GM12878 (cell line): Measurements from ENCODE around the gene SLC52A3. TPM values are rescaled to one million over a fixed set of nuclear protein-coding genes. Genes with fewer than 3 reads are reported as not detected.

Source experiments
- ATAC-seq: fragments of 200-7000 bp; cut with Tn5 transposase; 3 replicates; pipeline ENCODE4 v1.9.1; 2020; ENCODE audit warnings: mild to moderate bottlenecking, moderate library complexity
- BruUV-seq: library from RNA; stranded (reverse); fragments of 400-500 nt; replicated peaks from 2 replicates; lab custom pipeline; 2021; lab: Mats Ljungman, UMichigan
- CTCF ChIA-PET: fragments of 300-600 bp; sonication (Branson Sonifier 250); formaldehyde crosslinking; extraction: SDS; loops from one replicate; lab custom pipeline; 2021; ENCODE audit warnings: inconsistent platforms; lab: Yijun Ruan, JAX
- POLR2A ChIA-PET: fragments of 350-600 bp; formaldehyde crosslinking; extraction: SDS; loops from one replicate; lab custom pipeline; 2021; ENCODE audit warnings: inconsistent platforms; lab: Charles Lee
- RAD21 ChIA-PET: fragments of 300-600 bp; sonication (Branson Sonifier 250); formaldehyde crosslinking; loops from one replicate; lab custom pipeline; 2023; ENCODE audit warnings: antibody characterized with exemption; ENCODE audit not compliant: unreplicated experiment; lab: Charles Lee
- SMC1A ChIA-PET: fragments of 300-600 bp; sonication (Branson Sonifier 250); formaldehyde crosslinking; loops from one replicate; lab custom pipeline; 2023; ENCODE audit not compliant: unreplicated experiment, uncharacterized antibody; lab: Charles Lee
- DNase-seq: peaks from one replicate; pipeline ENCODE4 v3.0.0-alpha.2; 2011; ENCODE audit warnings: low read depth, low spot score
- FAIRE-seq: peaks from 3 replicates; lab custom pipeline; 2011; peaks lifted over from hg19 to GRCh38; lab: Jason Lieb, UNC
- H2AFZ ChIP-seq: 2 replicates; pipeline ENCODE4 v1.6.0; 2011; ENCODE audit warnings: low read depth, low read length, control low read depth; ENCODE audit not compliant: control insufficient read depth
- H3K27ac ChIP-seq: 2 replicates; pipeline ENCODE4 v1.5.1; 2011; ENCODE audit warnings: control low read depth; ENCODE audit not compliant: control insufficient read depth, insufficient read depth
- H3K27me3 ChIP-seq, 2 experiments: replicated peaks in 1 of 2; 2 replicates each; pipeline versions ENCODE4 v1.6.0 to v1.6.1; 2011; ENCODE audit warnings: low read length in 1 of 2; ENCODE audit not compliant: control insufficient read depth in 2 of 2, insufficient read depth in 2 of 2
- H3K36me3 ChIP-seq, 2 experiments: 2 replicates each; pipeline ENCODE4 v1.5.1; 2011; ENCODE audit warnings: low read length in 1 of 2; ENCODE audit not compliant: control insufficient read depth in 2 of 2, insufficient read depth in 2 of 2
- H3K4me1 ChIP-seq: 2 replicates; pipeline ENCODE4 v1.6.1; 2011; ENCODE audit warnings: mild to moderate bottlenecking, low read length, moderate library complexity, mixed read lengths; ENCODE audit not compliant: control insufficient read depth, insufficient read depth
- H3K4me2 ChIP-seq: 2 replicates; pipeline ENCODE4 v1.6.0; 2011; ENCODE audit warnings: control low read depth; ENCODE audit not compliant: control insufficient read depth, insufficient read depth
- H3K4me3 ChIP-seq: fragments of 200-600 bp; sonication (generic); 2 replicates; pipeline ENCODE4 v1.5.1; 2016
- H3K79me2 ChIP-seq: 2 replicates; pipeline ENCODE4 v1.6.0; 2011; ENCODE audit warnings: low read length; ENCODE audit not compliant: control insufficient read depth, insufficient read depth
- H3K9ac ChIP-seq: 2 replicates; pipeline ENCODE4 v1.8.0; 2011; ENCODE audit warnings: low read length, control low read depth, mixed read lengths; ENCODE audit not compliant: control insufficient read depth, insufficient read depth
- H3K9me3 ChIP-seq: replicated peaks from 3 replicates; pipeline ENCODE4 v1.5.1; 2011; ENCODE audit warnings: mild to moderate bottlenecking, low read length; ENCODE audit not compliant: control insufficient read depth, insufficient read depth
- H4K20me1 ChIP-seq: 2 replicates; pipeline ENCODE4 v1.6.0; 2011; ENCODE audit not compliant: control insufficient read depth, insufficient read depth
- CBX3 ChIP-seq: fragments of 200-600 bp; sonication (generic); IDR thresholded peaks from 2 replicates; pipeline ENCODE4 v1.6.1; 2016; ENCODE audit warnings: low read depth, borderline replicate concordance
- CBX5 ChIP-seq: sonication (generic); IDR thresholded peaks from 2 replicates; pipeline ENCODE4 v1.6.1; 2016; ENCODE audit warnings: low read depth, moderate library complexity, mild to moderate bottlenecking, inconsistent platforms
- MAX ChIP-seq: IDR thresholded peaks from 2 replicates; pipeline ENCODE4 v1.6.1; 2012; ENCODE audit warnings: low read depth, low read length, improper control_type of control experiment
- NFIC ChIP-seq: IDR thresholded peaks from 2 replicates; pipeline ENCODE4 v1.6.1; 2012; ENCODE audit warnings: low read depth, mild to moderate bottlenecking, inconsistent platforms, low read length, moderate library complexity
- NFYB ChIP-seq: IDR thresholded peaks from 2 replicates; pipeline ENCODE4 v1.6.1; 2011; ENCODE audit warnings: low read depth, mild to moderate bottlenecking, low read length, improper control_type of control experiment, moderate library complexity; ENCODE audit not compliant: insufficient read depth
- POLR2AphosphoS5 ChIP-seq: IDR thresholded peaks from 2 replicates; pipeline ENCODE4 v1.6.1; 2011; ENCODE audit warnings: mild to moderate bottlenecking, low read length, inconsistent platforms
- SPI1 ChIP-seq: IDR thresholded peaks from 2 replicates; pipeline ENCODE4 v1.6.1; 2011; ENCODE audit warnings: low read depth, mild to moderate bottlenecking, low read length, moderate library complexity, borderline replicate concordance; ENCODE audit not compliant: insufficient read depth
- ZNF207 ChIP-seq: fragments of 450-650 bp; IDR thresholded peaks from 2 replicates; pipeline ENCODE4 v1.6.1; 2014; ENCODE audit warnings: antibody characterized with exemption, mild to moderate bottlenecking, borderline replicate concordance
- ZNF24 ChIP-seq: fragments of 450-650 bp; IDR thresholded peaks from 2 replicates; pipeline ENCODE4 v1.6.1; 2017; ENCODE audit warnings: antibody characterized with exemption, mild to moderate bottlenecking
- WGBS: methylation state at CpG from one replicate; pipeline ENCODE4 v1.1.6; 2016; ENCODE audit warnings: low lambda C conversion rate; ENCODE audit not compliant: insufficient replicate concordance, insufficient coverage; ENCODE audit errors: missing lambda C conversion rate; 5-methylcytosine and 5-hydroxymethylcytosine counted together
- in situ Hi-C: fragments of 300-500 bp; cut with MboI; formaldehyde crosslinking; loops from 9 replicates; pipeline ENCODE4 v1.14.3; 2018; ENCODE audit warnings: mixed read lengths
- intact Hi-C: fragments of 100-400 bp; cut with micrococcal nuclease; formaldehyde crosslinking; loops from one replicate; pipeline ENCODE4 v1.14.2; 2022; ENCODE audit not compliant: unreplicated experiment
- polyA plus RNA-seq, 11 experiments: library from polyadenylated mRNA; depleted of rRNA in 4 of 11; unstranded in 6 of 11; stranded (reverse) in 5 of 11; fragments of >200 nt; fragmentation: Nextera tagmentation in 4 of 11; fragmentation: Illumina TruSeq in 1 of 11; extraction: Ambion mirVana in 4 of 11; extraction: Trizol in 1 of 11; gene quantifications; 1 replicate in 1 of 11; 2 replicates in 10 of 11; pipeline versions ENCODE4 v1.2.1 to v1.2.3, GENCODE V29; 2011 to 2016; ENCODE audit warnings: inconsistent platforms in 2 of 11, missing spikeins in 2 of 11, low read depth in 1 of 11
- total RNA-seq, 4 experiments: library from RNA; depleted of rRNA in 3 of 4; stranded (reverse); fragments of >200 nt in 3 of 4; fragmentation: Illumina TruSeq in 1 of 4; extraction: Trizol in 1 of 4; gene quantifications; 2 replicates each; pipeline versions ENCODE4 v1.2.1 to v1.2.3, GENCODE V29; 2013 to 2021
- TF ChIP-seq, protein P1 (sequence below): IDR thresholded peaks from 2 replicates; pipeline ENCODE4 v1.6.1; 2012; ENCODE audit warnings: mild to moderate bottlenecking, low read depth, low read length
- TF ChIP-seq, protein P2 (sequence below): IDR thresholded peaks from 2 replicates; pipeline ENCODE4 v1.6.1; 2012; ENCODE audit warnings: low read depth, low read length, improper control_type of control experiment
- TF ChIP-seq, protein P3 (sequence below): IDR thresholded peaks from 2 replicates; pipeline ENCODE4 v1.6.1; 2011; ENCODE audit warnings: low read depth, mild to moderate bottlenecking, low read length, moderate library complexity, borderline replicate concordance; ENCODE audit errors: extremely low read depth
- TF ChIP-seq, protein P4 (sequence below): IDR thresholded peaks from 2 replicates; pipeline ENCODE4 v1.6.1; 2012; ENCODE audit warnings: low read length, inconsistent platforms

SLC52A3 gene
- total and polyA plus RNA-seq, 10 of the 15 experiments (the other 5 are each of a cell fraction or from before 2014, with no cell fraction given), result not detected

- H3K36me3 ChIP-seq, result no peaks in the 10 kb centered on the region
These were observed 16.5 kb downstream of the SLC52A3 start for GRCh38 chr20:751761-752160.

More at GRCh38 chr20:751761-752160, 16.5 kb downstream of the SLC52A3 start:
- in situ Hi-C loops, result no loop called here
- Histone ChIP-seq H3K27me3 (no peaks in the 10 kb centered on the region; a peak in 1 of 4 replicates), H3K4me3 (no peak overlapping the region)
- no peak for DNase-seq
- SMC1A ChIA-PET, result no interaction called here
- WGBS, result 41% methylated on average over 4 of the region's 5 CpGs
- TF ChIP-seq, protein P1, sequence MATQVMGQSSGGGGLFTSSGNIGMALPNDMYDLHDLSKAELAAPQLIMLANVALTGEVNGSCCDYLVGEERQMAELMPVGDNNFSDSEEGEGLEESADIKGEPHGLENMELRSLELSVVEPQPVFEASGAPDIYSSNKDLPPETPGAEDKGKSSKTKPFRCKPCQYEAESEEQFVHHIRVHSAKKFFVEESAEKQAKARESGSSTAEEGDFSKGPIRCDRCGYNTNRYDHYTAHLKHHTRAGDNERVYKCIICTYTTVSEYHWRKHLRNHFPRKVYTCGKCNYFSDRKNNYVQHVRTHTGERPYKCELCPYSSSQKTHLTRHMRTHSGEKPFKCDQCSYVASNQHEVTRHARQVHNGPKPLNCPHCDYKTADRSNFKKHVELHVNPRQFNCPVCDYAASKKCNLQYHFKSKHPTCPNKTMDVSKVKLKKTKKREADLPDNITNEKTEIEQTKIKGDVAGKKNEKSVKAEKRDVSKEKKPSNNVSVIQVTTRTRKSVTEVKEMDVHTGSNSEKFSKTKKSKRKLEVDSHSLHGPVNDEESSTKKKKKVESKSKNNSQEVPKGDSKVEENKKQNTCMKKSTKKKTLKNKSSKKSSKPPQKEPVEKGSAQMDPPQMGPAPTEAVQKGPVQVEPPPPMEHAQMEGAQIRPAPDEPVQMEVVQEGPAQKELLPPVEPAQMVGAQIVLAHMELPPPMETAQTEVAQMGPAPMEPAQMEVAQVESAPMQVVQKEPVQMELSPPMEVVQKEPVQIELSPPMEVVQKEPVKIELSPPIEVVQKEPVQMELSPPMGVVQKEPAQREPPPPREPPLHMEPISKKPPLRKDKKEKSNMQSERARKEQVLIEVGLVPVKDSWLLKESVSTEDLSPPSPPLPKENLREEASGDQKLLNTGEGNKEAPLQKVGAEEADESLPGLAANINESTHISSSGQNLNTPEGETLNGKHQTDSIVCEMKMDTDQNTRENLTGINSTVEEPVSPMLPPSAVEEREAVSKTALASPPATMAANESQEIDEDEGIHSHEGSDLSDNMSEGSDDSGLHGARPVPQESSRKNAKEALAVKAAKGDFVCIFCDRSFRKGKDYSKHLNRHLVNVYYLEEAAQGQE, result no peak
- no peak for TF ChIP-seq SPI1
- TF ChIP-seq MAX, result no peak
- TF ChIP-seq, protein P2, sequence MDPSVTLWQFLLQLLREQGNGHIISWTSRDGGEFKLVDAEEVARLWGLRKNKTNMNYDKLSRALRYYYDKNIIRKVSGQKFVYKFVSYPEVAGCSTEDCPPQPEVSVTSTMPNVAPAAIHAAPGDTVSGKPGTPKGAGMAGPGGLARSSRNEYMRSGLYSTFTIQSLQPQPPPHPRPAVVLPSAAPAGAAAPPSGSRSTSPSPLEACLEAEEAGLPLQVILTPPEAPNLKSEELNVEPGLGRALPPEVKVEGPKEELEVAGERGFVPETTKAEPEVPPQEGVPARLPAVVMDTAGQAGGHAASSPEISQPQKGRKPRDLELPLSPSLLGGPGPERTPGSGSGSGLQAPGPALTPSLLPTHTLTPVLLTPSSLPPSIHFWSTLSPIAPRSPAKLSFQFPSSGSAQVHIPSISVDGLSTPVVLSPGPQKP, result no peak
- TF ChIP-seq CBX3, result no peak
- no peak for TF ChIP-seq ZNF24
- TF ChIP-seq NFIC, result no peak
- TF ChIP-seq, protein P3, sequence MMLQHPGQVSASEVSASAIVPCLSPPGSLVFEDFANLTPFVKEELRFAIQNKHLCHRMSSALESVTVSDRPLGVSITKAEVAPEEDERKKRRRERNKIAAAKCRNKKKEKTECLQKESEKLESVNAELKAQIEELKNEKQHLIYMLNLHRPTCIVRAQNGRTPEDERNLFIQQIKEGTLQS, result no peak
- no peak for TF ChIP-seq POLR2AphosphoS5
- TF ChIP-seq, protein P4, sequence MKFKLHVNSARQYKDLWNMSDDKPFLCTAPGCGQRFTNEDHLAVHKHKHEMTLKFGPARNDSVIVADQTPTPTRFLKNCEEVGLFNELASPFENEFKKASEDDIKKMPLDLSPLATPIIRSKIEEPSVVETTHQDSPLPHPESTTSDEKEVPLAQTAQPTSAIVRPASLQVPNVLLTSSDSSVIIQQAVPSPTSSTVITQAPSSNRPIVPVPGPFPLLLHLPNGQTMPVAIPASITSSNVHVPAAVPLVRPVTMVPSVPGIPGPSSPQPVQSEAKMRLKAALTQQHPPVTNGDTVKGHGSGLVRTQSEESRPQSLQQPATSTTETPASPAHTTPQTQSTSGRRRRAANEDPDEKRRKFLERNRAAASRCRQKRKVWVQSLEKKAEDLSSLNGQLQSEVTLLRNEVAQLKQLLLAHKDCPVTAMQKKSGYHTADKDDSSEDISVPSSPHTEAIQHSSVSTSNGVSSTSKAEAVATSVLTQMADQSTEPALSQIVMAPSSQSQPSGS, result no peak
- TF ChIP-seq ZNF207, result no peak
- no peak for TF ChIP-seq NFYB
- no peak for TF ChIP-seq CBX5
- TF ChIP-seq, all 136 proteins: peak for 0
- Histone ChIP-seq H2AFZ (no peak overlapping the region), H3K4me1 (no peaks in the 10 kb centered on the region), H3K9me3 (no peaks in the 10 kb centered on the region), H3K9ac (no peak overlapping the region), H4K20me1 (no peaks in the 10 kb centered on the region), H3K79me2 (no peaks in the 10 kb centered on the region), H3K4me2 (no peak overlapping the region), H3K27ac (no peak overlapping the region)
- ChIA-PET RAD21 (no interaction called here), POLR2A (no interaction called here), CTCF (no interaction called here)
- FAIRE-seq (no peak), ATAC-seq (no peak)
- BruUV-seq, result no TSS peak
- intact Hi-C loops, result no loop called here
